ENCODE results near the gene C1orf56.

C1orf56 gene, protein sequence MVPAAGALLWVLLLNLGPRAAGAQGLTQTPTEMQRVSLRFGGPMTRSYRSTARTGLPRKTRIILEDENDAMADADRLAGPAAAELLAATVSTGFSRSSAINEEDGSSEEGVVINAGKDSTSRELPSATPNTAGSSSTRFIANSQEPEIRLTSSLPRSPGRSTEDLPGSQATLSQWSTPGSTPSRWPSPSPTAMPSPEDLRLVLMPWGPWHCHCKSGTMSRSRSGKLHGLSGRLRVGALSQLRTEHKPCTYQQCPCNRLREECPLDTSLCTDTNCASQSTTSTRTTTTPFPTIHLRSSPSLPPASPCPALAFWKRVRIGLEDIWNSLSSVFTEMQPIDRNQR

DNA sequence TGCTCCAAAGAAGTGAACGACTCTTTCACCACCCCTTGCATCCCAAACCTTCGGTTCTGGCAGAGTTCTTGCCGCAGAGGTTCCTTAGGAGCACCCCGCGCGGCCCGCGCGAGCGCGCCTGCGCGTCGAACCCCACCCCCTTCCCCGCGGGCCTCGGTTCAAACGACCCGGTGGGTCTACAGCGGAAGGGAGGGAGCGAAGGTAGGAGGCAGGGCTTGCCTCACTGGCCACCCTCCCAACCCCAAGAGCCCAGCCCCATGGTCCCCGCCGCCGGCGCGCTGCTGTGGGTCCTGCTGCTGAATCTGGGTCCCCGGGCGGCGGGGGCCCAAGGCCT is at the start of gene C1orf56:
Gene C1orf56, plus strand, starts transcription at position 161 of the 334 bp plus-strand sequence. Its CDS starts 97 bp downstream, at position 258.
- Histone ChIP-seq H3K27me3 (peaks cover 38 to 72% (median 60%) of the 10 kb centered on the region in 11 experiments), H3K4me3 (peak within 1 kb of the TSS; percentile 47 to 68 (median 57)), H3K4me2 (peak within 1 kb of the TSS; percentile 73 to 99 (median 82)), H4K20me1 (peaks cover 29 to 61% (median 53%) of the 10 kb centered on the region in 11 experiments), H3K9me3 (replicated peaks in 1 of 11) (peaks cover 0 to 9% (median 0%) of the 10 kb centered on the region in 11 experiments; a peak in 2 of 22 replicates), H3K36me3 (peaks cover 16 to 41% (median 30%) of the 10 kb centered on the region in 11 experiments), H3K27ac (no peak within 1 kb of the TSS), H3K4me1 (peaks cover 11 to 28% (median 13%) of the 10 kb centered on the region in 10 experiments; a peak in 19 of 20 replicates), H3K9ac (peak within 1 kb of the TSS; percentile 5 to 67 (median 39); a peak in 15 of 22 replicates)
- TF ChIP-seq Cebpa-rat (IDR thresholded peaks at IDR 0.05) = no peak

DNA sequence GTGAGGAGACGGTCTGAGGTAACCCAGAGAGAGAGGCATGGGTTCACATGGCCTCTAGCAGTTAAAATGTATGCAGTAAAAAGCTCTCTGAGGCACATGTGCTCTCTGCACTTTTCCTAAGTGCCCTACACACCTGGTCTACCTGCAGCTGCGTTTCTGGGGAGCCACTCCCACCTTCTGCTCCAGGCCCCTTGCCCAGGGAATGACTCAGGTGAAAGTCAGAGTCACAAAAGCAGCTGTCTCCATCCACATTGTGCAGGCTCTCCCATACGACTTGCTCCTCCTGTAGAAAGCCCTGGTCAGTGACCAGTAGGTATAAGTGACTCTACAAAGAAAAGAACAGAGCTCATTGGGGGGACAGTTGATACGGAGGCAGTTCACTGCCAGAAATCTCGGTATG is 49.6 kb upstream of the C1orf56 start:
- H3K9ac ChIP-seq = no peak overlapping the region
- peak overlapping the region in 1 of 11 experiments; percentile 67; a peak in 1 of 22 replicates for H3K27ac ChIP-seq
- peaks cover 0 to 10% (median 0%) of the 10 kb centered on the region in 11 experiments; a peak in 2 of 22 replicates for H4K20me1 ChIP-seq
- H3K4me1 ChIP-seq = peaks cover 22 to 52% (median 44%) of the 10 kb centered on the region in 10 experiments
- TF ChIP-seq Cebpa-rat (IDR thresholded peaks at IDR 0.05) = no peak
- H3K27me3 ChIP-seq = no peaks in the 10 kb centered on the region
- H3K9me3 ChIP-seq (replicated peaks in 1 of 11) = no peaks in the 10 kb centered on the region
- no peak overlapping the region for H3K4me3 ChIP-seq
- no peak overlapping the region for H3K4me2 ChIP-seq
- peaks cover 25 to 66% (median 42%) of the 10 kb centered on the region in 11 experiments for H3K36me3 ChIP-seq

DNA sequence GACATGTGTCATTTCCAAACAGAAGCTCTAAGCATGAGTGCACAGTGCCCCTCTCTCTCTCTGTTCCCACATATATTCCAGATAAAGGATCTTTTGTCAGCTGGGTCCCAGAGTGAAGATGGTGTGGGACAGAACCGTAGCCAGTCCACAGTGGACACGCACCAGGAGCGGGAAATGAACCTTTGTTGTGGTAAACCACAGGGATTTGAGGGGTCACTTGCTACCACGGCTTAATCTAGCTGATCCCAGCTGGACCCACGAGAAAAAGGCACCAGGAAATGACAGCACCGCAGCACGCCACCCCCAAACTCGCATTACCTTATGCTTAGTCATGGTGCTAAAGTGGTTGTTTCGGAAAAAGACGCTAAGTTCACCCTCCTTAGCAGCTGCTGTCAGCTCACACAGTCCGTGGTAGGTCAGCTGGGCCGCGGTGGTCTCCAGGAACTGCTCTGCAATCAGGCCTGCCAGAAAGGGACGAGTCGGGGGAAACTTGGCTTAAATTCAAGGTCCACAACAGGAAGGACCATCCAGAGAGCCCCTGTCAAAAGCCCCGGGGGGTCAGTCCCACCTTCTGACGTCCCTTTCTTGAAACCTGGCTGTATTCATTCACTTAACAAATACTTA is 48.4 kb upstream of the C1orf56 start:
- H3K4me3 ChIP-seq = no peak overlapping the region
- H3K27ac ChIP-seq = peak overlapping the region in 10 of 11 experiments; percentile 23 to 67 (median 58); a peak in 20 of 22 replicates
- TF ChIP-seq Cebpa-rat (IDR thresholded peaks at IDR 0.05) = no peak
- H3K9me3 ChIP-seq (replicated peaks in 1 of 11) = no peaks in the 10 kb centered on the region
- H3K36me3 ChIP-seq = peaks cover 25 to 66% (median 42%) of the 10 kb centered on the region in 11 experiments
- no peaks in the 10 kb centered on the region for H3K27me3 ChIP-seq
- peaks cover 34 to 64% (median 56%) of the 10 kb centered on the region in 10 experiments for H3K4me1 ChIP-seq
- peak overlapping the region; percentile 16 to 97 (median 65); a peak in 20 of 22 replicates for H3K4me2 ChIP-seq
- peak overlapping the region; percentile 1 to 61 (median 37); a peak in 17 of 22 replicates for H3K9ac ChIP-seq
- H4K20me1 ChIP-seq = peaks cover 0 to 10% (median 0%) of the 10 kb centered on the region in 11 experiments; a peak in 2 of 22 replicates

DNA sequence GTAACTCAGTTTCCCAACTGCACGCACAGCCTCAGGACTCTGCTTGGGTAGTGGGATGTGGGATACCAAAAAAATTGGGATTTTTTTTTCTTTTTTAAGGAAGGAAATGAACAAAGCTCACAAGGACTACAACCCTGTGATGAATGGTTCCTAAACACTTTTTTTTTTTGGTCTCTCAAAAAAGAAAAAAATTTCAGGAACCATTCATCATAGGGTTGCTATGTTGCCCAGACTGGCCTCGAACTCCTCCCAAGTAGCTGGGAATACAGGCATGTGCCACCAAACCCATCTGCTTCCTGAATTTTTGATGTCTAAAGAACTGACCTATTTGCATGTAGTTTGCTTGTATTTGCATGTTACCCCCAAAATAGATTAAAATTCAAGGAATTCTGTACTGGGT is 47.6 kb upstream of the C1orf56 start:
- peak overlapping the region in 7 of 11 experiments; percentile 47 to 67 (median 59); a peak in 11 of 22 replicates for H3K27ac ChIP-seq
- peak overlapping the region in 2 of 11 experiments; percentile 30 to 60; a peak in 2 of 22 replicates for H3K9ac ChIP-seq
- H3K4me1 ChIP-seq = peaks cover 42 to 72% (median 63%) of the 10 kb centered on the region in 10 experiments
- H3K9me3 ChIP-seq (replicated peaks in 1 of 11) = no peaks in the 10 kb centered on the region
- no peak overlapping the region for H3K4me3 ChIP-seq
- TF ChIP-seq Cebpa-rat (IDR thresholded peaks at IDR 0.05) = no peak
- no peaks in the 10 kb centered on the region for H3K27me3 ChIP-seq
- H4K20me1 ChIP-seq = peaks cover 0 to 10% (median 0%) of the 10 kb centered on the region in 11 experiments; a peak in 2 of 22 replicates
- H3K36me3 ChIP-seq = peaks cover 25 to 66% (median 42%) of the 10 kb centered on the region in 11 experiments
- peak overlapping the region; percentile 16 to 97 (median 65); a peak in 19 of 22 replicates for H3K4me2 ChIP-seq

DNA sequence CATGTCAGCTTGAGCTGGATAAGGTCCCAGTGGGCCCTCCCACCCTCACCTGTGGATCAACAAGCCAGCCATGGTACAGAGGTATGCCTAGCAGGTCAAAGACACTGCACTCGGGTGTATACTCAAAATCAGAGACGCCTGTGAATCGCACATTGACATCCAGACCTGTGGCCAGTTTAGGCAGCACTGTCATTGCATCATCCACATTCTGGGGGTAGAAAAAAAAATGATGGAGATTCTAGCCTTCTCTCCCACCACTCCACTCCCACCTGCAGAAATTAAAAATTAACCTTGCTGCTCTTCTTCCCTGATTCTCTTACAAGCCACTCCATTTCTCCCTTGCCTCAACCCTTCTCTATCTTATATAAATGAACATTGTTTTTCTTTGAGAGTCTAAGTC is 47.1 kb upstream of the C1orf56 start:
- Histone ChIP-seq H3K27ac (no peak overlapping the region; a peak in 1 of 22 replicates), H3K9ac (no peak overlapping the region), H3K4me2 (peak overlapping the region in 6 of 11 experiments; percentile 65 to 97 (median 92); a peak in 12 of 22 replicates), H3K36me3 (peaks cover 25 to 62% (median 42%) of the 10 kb centered on the region in 11 experiments), H3K4me1 (peaks cover 46 to 77% (median 68%) of the 10 kb centered on the region in 10 experiments), H4K20me1 (peaks cover 0 to 10% (median 0%) of the 10 kb centered on the region in 11 experiments; a peak in 2 of 22 replicates), H3K27me3 (no peaks in the 10 kb centered on the region), H3K9me3 (replicated peaks in 1 of 11) (no peaks in the 10 kb centered on the region), H3K4me3 (no peak overlapping the region)
- TF ChIP-seq Cebpa-rat (IDR thresholded peaks at IDR 0.05) = 0 out of 22 replicates have a peak, but pooled peaks of 1 of the 11 experiments have one; percentile 30

DNA sequence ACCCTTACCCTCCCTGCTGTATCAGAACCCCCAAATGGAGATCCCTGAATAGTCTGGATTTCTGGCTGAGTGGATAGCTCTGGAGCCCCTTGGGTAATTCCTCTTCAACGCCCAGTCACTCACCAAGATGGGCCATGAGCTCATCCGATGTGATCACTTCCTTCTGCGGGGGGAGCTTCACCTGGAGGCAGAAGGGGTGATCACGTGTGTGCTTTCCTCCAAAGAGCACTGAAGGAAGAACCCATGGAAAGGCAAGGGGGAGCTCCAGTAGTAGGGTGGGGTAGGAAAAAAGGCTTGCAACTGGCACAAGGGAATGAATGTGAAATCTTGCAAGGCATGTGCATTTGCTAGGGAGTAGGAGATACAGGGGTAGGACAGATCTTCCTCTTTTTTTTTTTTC is 45.9 kb upstream of the C1orf56 start:
- Histone ChIP-seq H4K20me1 (peaks cover 0 to 10% (median 0%) of the 10 kb centered on the region in 11 experiments; a peak in 2 of 22 replicates), H3K9me3 (replicated peaks in 1 of 11) (no peaks in the 10 kb centered on the region), H3K4me3 (no peak overlapping the region), H3K4me2 (peak overlapping the region in 8 of 11 experiments; percentile 83 to 97 (median 92); a peak in 16 of 22 replicates), H3K36me3 (peaks cover 25 to 61% (median 39%) of the 10 kb centered on the region in 11 experiments), H3K4me1 (peaks cover 57 to 78% (median 74%) of the 10 kb centered on the region in 10 experiments), H3K9ac (peak overlapping the region in 1 of 11 experiments; percentile 82; a peak in 1 of 22 replicates), H3K27me3 (no peaks in the 10 kb centered on the region), H3K27ac (peak overlapping the region in 8 of 11 experiments; percentile 33 to 85 (median 74); a peak in 14 of 22 replicates)
- no peak for TF ChIP-seq Cebpa-rat (IDR thresholded peaks at IDR 0.05)

DNA sequence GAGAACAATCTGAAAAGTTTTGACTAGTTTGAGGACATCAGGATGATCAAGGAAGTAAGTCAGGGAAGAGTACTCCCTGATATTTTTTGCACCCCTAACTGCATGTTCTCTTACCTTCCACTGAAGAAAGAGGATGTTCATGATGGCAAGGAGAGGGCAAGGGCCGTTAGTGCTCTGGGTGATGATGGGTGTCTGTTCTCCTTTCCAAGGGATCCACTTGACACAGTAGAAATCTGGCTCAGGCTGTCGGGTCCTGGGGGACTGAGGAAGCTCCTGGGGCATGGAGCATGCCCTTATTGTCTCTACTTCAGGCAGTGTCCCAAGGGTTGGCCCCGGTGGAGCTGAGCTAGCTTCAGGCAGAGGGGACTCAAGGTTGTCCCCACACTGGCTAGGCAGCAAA is 45.5 kb upstream of the C1orf56 start:
- Histone ChIP-seq H3K9ac (peak overlapping the region in 4 of 11 experiments; percentile 24 to 82 (median 67); a peak in 3 of 22 replicates), H3K36me3 (peaks cover 21 to 57% (median 35%) of the 10 kb centered on the region in 11 experiments), H4K20me1 (peaks cover 0 to 10% (median 0%) of the 10 kb centered on the region in 11 experiments; a peak in 2 of 22 replicates), H3K4me1 (peaks cover 60 to 81% (median 77%) of the 10 kb centered on the region in 10 experiments), H3K27ac (peak overlapping the region in 9 of 11 experiments; percentile 33 to 85 (median 71); a peak in 18 of 22 replicates), H3K4me3 (peak overlapping the region in 4 of 10 experiments; percentile 67 to 76 (median 73); a peak in 3 of 20 replicates), H3K9me3 (replicated peaks in 1 of 11) (no peaks in the 10 kb centered on the region), H3K4me2 (peak overlapping the region; percentile 83 to 97 (median 93); a peak in 21 of 22 replicates), H3K27me3 (no peaks in the 10 kb centered on the region)
- TF ChIP-seq Cebpa-rat (IDR thresholded peaks at IDR 0.05) = no peak

DNA sequence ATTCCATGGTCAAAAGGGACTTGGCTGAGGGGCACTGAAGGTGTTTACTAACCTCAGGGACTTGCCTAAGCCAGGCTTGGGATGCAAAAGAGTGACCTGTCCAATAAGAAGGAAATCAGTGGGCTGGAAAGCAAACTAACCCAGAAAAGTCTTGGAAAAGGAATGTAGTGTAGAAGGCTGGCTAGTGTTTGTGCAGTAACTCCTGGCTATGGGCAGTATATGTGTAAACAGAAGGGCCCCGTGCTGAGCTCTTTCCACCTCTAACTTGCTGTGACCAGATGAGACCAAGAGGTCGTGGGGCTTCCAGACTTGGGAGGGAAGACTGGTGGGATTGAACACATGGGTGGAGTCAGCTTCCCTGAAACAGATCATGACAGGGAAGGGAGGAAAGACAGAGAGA is 44.9 kb upstream of the C1orf56 start:
- TF ChIP-seq Cebpa-rat (IDR thresholded peaks at IDR 0.05) = no peak
- Histone ChIP-seq H3K27ac (peak overlapping the region in 10 of 11 experiments; percentile 33 to 85 (median 70); a peak in 19 of 22 replicates), H3K4me1 (peaks cover 66 to 87% (median 83%) of the 10 kb centered on the region in 10 experiments), H3K4me3 (peak overlapping the region in 6 of 10 experiments; percentile 49 to 76 (median 70); a peak in 10 of 20 replicates), H3K9ac (peak overlapping the region in 9 of 11 experiments; percentile 24 to 82 (median 63); a peak in 15 of 22 replicates), H3K9me3 (replicated peaks in 1 of 11) (no peaks in the 10 kb centered on the region), H3K36me3 (peaks cover 15 to 51% (median 29%) of the 10 kb centered on the region in 11 experiments), H3K4me2 (peak overlapping the region; percentile 83 to 97 (median 93)), H3K27me3 (no peaks in the 10 kb centered on the region), H4K20me1 (peaks cover 0 to 10% (median 0%) of the 10 kb centered on the region in 11 experiments; a peak in 2 of 22 replicates)

Measured in BLaER1 treated with 17β-estradiol and CSF1 and Interleukin-3, amounts not matched to agents 10 nM and 100 nM (cell line).